ENCODE data around the gene MED8. TPM values are rescaled to one million over a fixed set of nuclear protein-coding genes. Genes with fewer than 3 reads are reported as not detected.

Gene MED8
- total RNA-seq, 1 experiment from 2014 or later: 36.7 TPM

GRCh38 chr1:43381612-43382011 lies 8.0 kb downstream of the MED8 start:
- intact Hi-C loops (cut with micrococcal nuclease; ENCODE audit: unreplicated experiment): no loop called here
- no peaks in the 10 kb centered on the region for H3K9me3 ChIP-seq (ENCODE audit: low read depth, low read length, poor library complexity, severe bottlenecking)
- no TSS peak for BruUV-seq (replicated peaks)
- DNase-seq (ENCODE audit: low spot score): no peak
- no peak overlapping the region for H3K27ac ChIP-seq (ENCODE audit: low read depth, low read length, poor library complexity, severe bottlenecking)
- TF ChIP-seq EZH2 (IDR thresholded peaks at IDR 0.05; ENCODE audit: borderline replicate concordance, low read depth, low read length, poor library complexity, severe bottlenecking) (no peak), CTCF (conservative IDR thresholded peaks at IDR 0.05; ENCODE audit: low read depth, low read length) (no peak)
- peaks cover 11% of the 10 kb centered on the region for H3K4me1 ChIP-seq (ENCODE audit: insufficient read depth, low read length, poor library complexity, severe bottlenecking)
- H3K4me3 ChIP-seq (ENCODE audit: low read depth, low read length, poor library complexity, severe bottlenecking): no peak overlapping the region
- ChIA-PET POLR2A (ENCODE audit: low non-redundant PET) (no interaction called here), CTCF (no interaction called here)
- H3K36me3 ChIP-seq (ENCODE audit: insufficient read depth, low read length, poor library complexity, severe bottlenecking): peaks cover 37% of the 10 kb centered on the region
- no peaks in the 10 kb centered on the region for H3K27me3 ChIP-seq (replicated peaks; ENCODE audit: insufficient read depth, low read depth, low read length, poor library complexity)

- Histone ChIP-seq H3K27ac (ENCODE audit: low read depth, low read length, poor library complexity, severe bottlenecking) (no peak overlapping the region), H3K36me3 (ENCODE audit: insufficient read depth, low read length, poor library complexity, severe bottlenecking) (peaks cover 16% of the 10 kb centered on the region), H3K9me3 (ENCODE audit: low read depth, low read length, poor library complexity, severe bottlenecking) (no peaks in the 10 kb centered on the region), H3K4me1 (ENCODE audit: insufficient read depth, low read length, poor library complexity, severe bottlenecking) (peaks cover 11% of the 10 kb centered on the region), H3K27me3 (replicated peaks; ENCODE audit: insufficient read depth, low read depth, low read length, poor library complexity) (no peaks in the 10 kb centered on the region), H3K4me3 (ENCODE audit: low read depth, low read length, poor library complexity, severe bottlenecking) (no peak overlapping the region)
- CTCF ChIA-PET: no interaction called here
- BruUV-seq (replicated peaks): no TSS peak
- no peak for DNase-seq (ENCODE audit: low spot score)
- TF ChIP-seq EZH2 (IDR thresholded peaks at IDR 0.05; ENCODE audit: borderline replicate concordance, low read depth, low read length, poor library complexity, severe bottlenecking) (no peak), CTCF (conservative IDR thresholded peaks at IDR 0.05; ENCODE audit: low read depth, low read length) (no peak)
- intact Hi-C loops (cut with micrococcal nuclease; ENCODE audit: unreplicated experiment): no loop called here
- POLR2A ChIA-PET (ENCODE audit: low non-redundant PET): no interaction called here
Observed at GRCh38 chr1:43379476-43379875, 10.1 kb downstream of the MED8 start.

GRCh38 chr1:43377831-43378230 lies 11.8 kb downstream of the MED8 start:
- no peak overlapping the region for H3K4me3 ChIP-seq (ENCODE audit: low read depth, low read length, poor library complexity, severe bottlenecking)
- peaks cover 10% of the 10 kb centered on the region for H3K4me1 ChIP-seq (ENCODE audit: insufficient read depth, low read length, poor library complexity, severe bottlenecking)
- POLR2A ChIA-PET (ENCODE audit: low non-redundant PET): no interaction called here
- H3K27me3 ChIP-seq (replicated peaks; ENCODE audit: insufficient read depth, low read depth, low read length, poor library complexity): no peaks in the 10 kb centered on the region
- CTCF ChIA-PET: no interaction called here
- intact Hi-C loops (cut with micrococcal nuclease; ENCODE audit: unreplicated experiment): no loop called here
- no peak for TF ChIP-seq CTCF (conservative IDR thresholded peaks at IDR 0.05; ENCODE audit: low read depth, low read length)
- TF ChIP-seq EZH2 (IDR thresholded peaks at IDR 0.05; ENCODE audit: borderline replicate concordance, low read depth, low read length, poor library complexity, severe bottlenecking): no peak
- H3K36me3 ChIP-seq (ENCODE audit: insufficient read depth, low read length, poor library complexity, severe bottlenecking): peaks cover under 1% of the 10 kb centered on the region
- no peaks in the 10 kb centered on the region for H3K9me3 ChIP-seq (ENCODE audit: low read depth, low read length, poor library complexity, severe bottlenecking)
- H3K27ac ChIP-seq (ENCODE audit: low read depth, low read length, poor library complexity, severe bottlenecking): no peak overlapping the region
- DNase-seq (ENCODE audit: low spot score): no peak
- no TSS peak for BruUV-seq (replicated peaks)

Measured in A673 (cell line).